Measurements from ENCODE around the gene CDKN2A.
"Not testable (repeated sequence)": the region's sequence is repeated elsewhere in the genome, so short reads cannot be mapped to it uniquely, and the experiment has no call there.

The CDKN2A gene

GRCh38 chr9:21982391-21982790, 11.8 kb downstream of the CDKN2A start:
- no peak for DNase-seq (ENCODE audit: low read depth in 2 of 2)

GRCh38 chr9:21976334-21976875, 17.8 kb downstream of the CDKN2A start:
- DNase-seq (ENCODE audit: low read depth in 2 of 2) = no peak

GRCh38 chr9:21974722-21975409, 19.3 kb downstream of the CDKN2A start:
- DNase-seq (ENCODE audit: low read depth in 2 of 2) = no peak

- no peak for DNase-seq (ENCODE audit: low read depth in 2 of 2)
These were observed 19.9 kb downstream of the CDKN2A start for GRCh38 chr9:21974343-21974721.

- no peak for DNase-seq (ENCODE audit: low read depth in 2 of 2)
These were observed 21.8 kb downstream of the CDKN2A start for GRCh38 chr9:21972361-21972760.

GRCh38 chr9:21970800-21971640, 23.2 kb downstream of the CDKN2A start:
- DNase-seq (ENCODE audit: low read depth in 2 of 2) = no peak

GRCh38 chr9:21969951-21970799, 24.0 kb downstream of the CDKN2A start:
- no peak for DNase-seq (ENCODE audit: low read depth in 2 of 2)

GRCh38 chr9:21969011-21969940, 24.9 kb downstream of the CDKN2A start:
- DNase-seq (ENCODE audit: low read depth in 2 of 2) = no peak

GRCh38 chr9:21968331-21969010, 25.7 kb downstream of the CDKN2A start:
- DNase-seq (ENCODE audit: low read depth in 2 of 2) = no peak

GRCh38 chr9:21967702-21968101, 26.5 kb downstream of the CDKN2A start:
- no peak for DNase-seq (ENCODE audit: low read depth in 2 of 2)

- no peak for DNase-seq (ENCODE audit: low read depth in 2 of 2)
These were observed 27.0 kb downstream of the CDKN2A start for GRCh38 chr9:21967169-21967568.

- DNase-seq (ENCODE audit: low read depth in 2 of 2) = no peak
These were observed 27.9 kb downstream of the CDKN2A start for GRCh38 chr9:21966140-21966851.

GRCh38 chr9:21965401-21965951, 28.7 kb downstream of the CDKN2A start:
- no peak for DNase-seq (ENCODE audit: low read depth in 2 of 2)

- DNase-seq (ENCODE audit: low read depth in 2 of 2) = peak in 1 of 2 donors; percentile 20
These were observed 29.2 kb downstream of the CDKN2A start for GRCh38 chr9:21964925-21965385.

GRCh38 chr9:21961569-21961968, 32.6 kb downstream of the CDKN2A start:
- no peak for DNase-seq (ENCODE audit: low read depth in 2 of 2)

GRCh38 chr9:21959268-21959667, 34.9 kb downstream of the CDKN2A start:
- not testable (repeated sequence) for DNase-seq (ENCODE audit: low read depth in 2 of 2)

- no peak for DNase-seq (ENCODE audit: low read depth in 2 of 2)
These were observed 35.4 kb downstream of the CDKN2A start for GRCh38 chr9:21958833-21959232.

GRCh38 chr9:21945606-21946005, 48.6 kb downstream of the CDKN2A start:
- no peak for DNase-seq (ENCODE audit: low read depth in 2 of 2)

- no peak for DNase-seq (ENCODE audit: low read depth in 2 of 2)
These were observed 50.7 kb downstream of the CDKN2A start for GRCh38 chr9:21943464-21943863.
